ENCODE measurements around the gene ANKRD55.
"Not testable (repeated sequence)": the region's sequence is repeated elsewhere in the genome, so short reads cannot be mapped to it uniquely, and the experiment has no call there.

The ANKRD55 gene

DNA sequence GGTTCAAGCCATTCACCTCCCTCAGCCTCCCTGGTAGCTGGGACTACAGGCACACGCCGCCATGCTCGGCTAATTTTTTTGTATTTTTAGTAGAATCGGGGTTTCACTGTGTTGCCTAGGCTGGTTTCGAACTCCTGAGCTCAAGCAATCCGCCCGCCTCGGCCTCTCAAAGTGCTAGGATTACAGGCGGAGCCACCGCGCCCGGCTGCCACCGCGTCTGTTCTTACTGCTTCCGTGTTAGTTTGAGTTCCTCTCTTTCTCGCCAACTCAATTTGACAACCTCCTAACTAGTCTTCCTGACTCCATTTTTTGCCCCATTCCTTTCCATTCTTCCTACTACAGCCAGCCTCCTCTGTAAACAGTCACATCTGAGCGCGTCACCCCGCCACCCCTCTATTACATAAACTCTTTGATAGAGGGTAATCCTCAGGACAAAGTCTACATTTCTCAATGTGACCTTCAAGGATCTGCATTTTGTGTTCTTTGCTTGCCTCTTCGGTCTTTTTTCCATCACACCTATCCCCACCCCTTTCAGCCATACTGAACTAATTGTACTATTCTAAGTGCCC lies 149.8 kb downstream of the ANKRD55 start:
- no peak for TF ChIP-seq CTCF (conservative IDR thresholded peaks at IDR 0.05; ENCODE audit: low read length)
- DNase-seq (ENCODE audit: low read depth), result no peak
- H3K4me3 ChIP-seq (ENCODE audit: low read length), result no peak overlapping the region

DNA sequence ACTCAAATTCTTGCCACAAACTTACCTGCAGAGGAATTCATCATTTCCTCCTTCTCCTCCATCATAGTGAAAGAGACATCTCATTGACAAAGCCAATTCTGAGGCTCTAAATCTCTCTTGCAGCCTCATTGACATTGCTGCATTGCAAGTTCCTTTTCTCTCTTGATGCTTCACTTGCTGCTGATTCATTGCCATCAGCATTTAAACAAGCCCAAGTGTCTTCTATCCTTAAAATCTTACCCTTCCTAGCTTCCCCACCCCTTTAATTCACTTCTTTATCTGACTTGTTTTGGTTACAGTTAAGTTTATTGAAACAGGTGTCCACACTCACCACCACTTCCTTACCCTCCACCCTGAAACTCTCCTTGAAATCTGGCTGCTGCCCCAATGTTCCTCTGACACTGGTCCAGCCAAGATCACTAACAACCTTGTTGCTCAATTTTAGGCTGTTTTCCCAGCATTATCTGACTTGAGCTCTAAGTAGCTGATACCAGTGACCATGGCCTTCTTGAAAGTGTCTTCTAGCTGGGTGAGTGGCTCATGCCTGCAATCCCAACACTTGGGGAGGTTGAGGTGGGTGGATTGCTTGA lies 152.0 kb downstream of the ANKRD55 start:
- not testable (repeated sequence) for H3K4me3 ChIP-seq (ENCODE audit: low read length)
- DNase-seq (ENCODE audit: low read depth), result peak; percentile 15

GRCh38 chr5:56080375-56081052 lies 152.6 kb downstream of the ANKRD55 start:
- H3K4me3 ChIP-seq (ENCODE audit: low read length), result no peak overlapping the region
- TF ChIP-seq CTCF (conservative IDR thresholded peaks at IDR 0.05; ENCODE audit: low read length), result no peak
- no peak for DNase-seq (ENCODE audit: low read depth)

DNA sequence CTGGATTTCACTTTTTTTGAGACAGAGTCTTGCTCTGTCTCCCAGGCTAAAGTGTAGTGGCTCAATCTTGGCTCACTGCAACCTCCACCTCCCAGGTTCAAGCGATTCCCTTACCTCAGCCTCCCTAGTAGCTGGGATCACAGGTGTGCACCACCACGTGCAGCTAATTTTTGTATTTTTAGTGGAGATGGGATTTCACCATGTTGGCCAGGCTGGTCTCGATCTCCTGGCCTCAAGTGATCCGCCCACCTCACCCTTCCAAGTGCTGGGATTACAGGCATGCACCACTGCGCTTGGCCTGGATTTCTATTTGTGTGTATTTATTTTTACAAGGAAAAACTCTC lies 154.0 kb downstream of the ANKRD55 start:
- not testable (repeated sequence) for DNase-seq (ENCODE audit: low read depth); H3K4me3 ChIP-seq (ENCODE audit: low read length)

DNA sequence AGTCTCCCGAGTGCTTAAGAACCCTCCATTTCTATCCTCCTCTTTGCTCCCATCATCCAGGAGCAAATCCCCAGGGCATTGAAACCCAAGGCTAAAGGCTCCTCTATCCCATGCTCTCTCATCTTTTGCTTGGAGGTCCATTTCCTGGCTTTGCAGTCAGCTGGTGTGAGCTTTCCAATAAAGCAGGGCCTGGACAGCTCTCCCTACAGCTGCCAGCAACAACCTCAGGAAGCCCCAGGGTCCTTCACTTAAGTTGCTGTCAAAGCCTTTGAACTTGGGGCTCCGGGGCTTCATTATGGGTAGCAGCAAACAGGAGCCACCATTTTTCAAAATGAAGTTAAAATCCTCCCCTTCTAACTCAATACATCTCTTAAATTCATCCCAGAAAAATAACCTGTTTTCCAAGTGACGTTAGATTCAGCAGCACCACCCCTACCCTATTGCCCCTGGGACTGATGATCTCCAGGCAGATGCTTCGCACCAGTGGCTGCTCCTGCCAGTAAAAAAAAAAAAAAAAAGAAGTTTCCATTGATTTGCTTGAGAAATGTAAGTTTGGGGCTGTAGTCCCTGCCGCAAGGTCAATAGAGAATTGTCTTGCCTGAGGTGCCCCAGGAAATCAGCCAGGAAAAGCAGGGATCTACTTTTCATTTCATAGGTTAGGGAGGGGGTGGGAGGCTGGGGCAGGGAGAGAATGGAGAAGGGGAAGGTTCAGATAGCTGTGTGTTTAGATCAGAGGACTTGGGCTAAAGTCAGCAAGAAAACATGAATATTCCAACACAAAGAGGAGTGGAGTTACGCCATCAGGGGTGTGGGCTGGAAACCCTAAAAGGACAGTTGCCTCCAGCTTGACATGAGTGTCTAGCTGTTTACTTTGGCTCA lies 154.6 kb downstream of the ANKRD55 start:
- no peak overlapping the region for H3K4me3 ChIP-seq (ENCODE audit: low read length)
- no peak for TF ChIP-seq CTCF (conservative IDR thresholded peaks at IDR 0.05; ENCODE audit: low read length)
- DNase-seq (ENCODE audit: low read depth), result peak; percentile 70

- no peak overlapping the region for H3K4me3 ChIP-seq (ENCODE audit: low read length)
- no peak for TF ChIP-seq CTCF (conservative IDR thresholded peaks at IDR 0.05; ENCODE audit: low read length)
- no peak for DNase-seq (ENCODE audit: low read depth)
Measured at GRCh38 chr5:56077796-56078233, 155.3 kb downstream of the ANKRD55 start.

GRCh38 chr5:56076486-56076885 lies 156.6 kb downstream of the ANKRD55 start:
- DNase-seq (ENCODE audit: low read depth), result no peak
- TF ChIP-seq CTCF (conservative IDR thresholded peaks at IDR 0.05; ENCODE audit: low read length), result no peak
- H3K4me3 ChIP-seq (ENCODE audit: low read length), result no peak overlapping the region
